ENCODE results near the gene CLBA1. TPM values are rescaled to one million over a fixed set of nuclear protein-coding genes. Genes with fewer than 3 reads are reported as not detected.

Gene CLBA1
- total and polyA plus RNA-seq, 12 donors, result 6.3 to 22.5 (median 9.5) TPM

GRCh38 chr14:105010891-105011291 lies 25.3 kb downstream of the CLBA1 start:
- WGBS, 4 donors, result 70 to 85% (median 80%) methylated on average over 6 to 17 of the region's 17 CpGs
- Histone ChIP-seq H3K4me1 (replicated peaks in 1 of 2) (peaks cover 0 to 4% of the 10 kb centered on the region in 2 donors), H3K27ac (no peak overlapping the region), H3K27me3 (no peaks in the 10 kb centered on the region), H3K9me3 (replicated peaks in 1 of 3) (no peaks in the 10 kb centered on the region), H3K36me3 (replicated peaks in 1 of 2) (peaks cover 0 to 21% of the 10 kb centered on the region in 2 donors), H3K4me3 (no peak overlapping the region)
- intact Hi-C loops (cut with DNase I), result no loop called here
- TF ChIP-seq POLR2A (IDR thresholded peaks at IDR 0.05) (no peak), CTCF (IDR thresholded peaks at IDR 0.05) (no peak)
- DNase-seq, result peak in 1 of 7 donors; percentile 75

DNA sequence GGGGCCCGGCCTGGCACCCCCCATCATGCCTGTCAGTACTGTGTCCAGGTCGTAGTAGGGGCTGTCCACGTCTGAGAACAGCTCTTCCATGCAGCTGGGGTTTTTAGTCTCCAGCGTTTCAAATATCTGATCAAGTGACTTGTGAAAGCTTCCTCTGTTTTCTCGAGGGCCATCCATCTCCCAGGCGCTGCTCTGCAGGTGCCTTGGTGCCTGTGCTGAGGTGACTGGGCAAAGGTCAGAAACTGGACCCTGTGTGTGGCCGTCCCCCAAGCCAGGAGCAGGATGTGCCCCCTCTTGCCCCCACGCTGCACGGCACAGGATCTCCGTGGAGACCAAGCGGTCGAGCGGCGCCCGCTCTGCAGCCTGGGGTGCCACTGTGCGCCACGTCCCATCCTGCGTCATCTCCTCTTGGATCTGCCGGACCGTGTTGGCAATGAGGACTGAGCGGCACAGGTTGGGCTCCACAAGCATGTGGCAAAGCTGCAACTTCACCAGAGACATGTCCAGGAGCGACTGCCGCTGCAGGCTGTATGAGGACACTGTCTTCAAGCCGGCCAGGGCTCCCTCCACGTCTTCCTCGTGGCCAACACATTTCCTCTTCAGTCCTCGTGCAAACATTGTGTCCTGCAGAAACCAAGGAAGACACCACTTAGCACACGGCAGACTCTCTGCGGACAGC lies 25.9 kb downstream of the CLBA1 start:
- H3K27me3 ChIP-seq, result no peaks in the 10 kb centered on the region
- H3K4me3 ChIP-seq, result no peak overlapping the region
- H3K36me3 ChIP-seq (replicated peaks in 1 of 2), result peaks cover 0 to 21% of the 10 kb centered on the region in 2 donors
- intact Hi-C loops (cut with DNase I), result no loop called here
- H3K27ac ChIP-seq, result no peak overlapping the region
- H3K4me1 ChIP-seq (replicated peaks in 1 of 2), result peaks cover 0 to 4% of the 10 kb centered on the region in 2 donors
- 78 to 91% (median 89%) methylated on average over 13 to 29 of the region's 29 CpGs for WGBS, 4 donors
- H3K9me3 ChIP-seq (replicated peaks in 1 of 3), result no peaks in the 10 kb centered on the region
- no peak for DNase-seq
- TF ChIP-seq CTCF (IDR thresholded peaks at IDR 0.05), result no peak
- no peak for TF ChIP-seq POLR2A (IDR thresholded peaks at IDR 0.05)

GRCh38 chr14:105012171-105012985 lies 26.8 kb downstream of the CLBA1 start:
- Histone ChIP-seq H3K27me3 (no peaks in the 10 kb centered on the region), H3K4me1 (replicated peaks in 1 of 2) (peaks cover 0 to 4% of the 10 kb centered on the region in 2 donors), H3K36me3 (replicated peaks in 1 of 2) (peaks cover 0 to 21% of the 10 kb centered on the region in 2 donors), H3K4me3 (no peak overlapping the region), H3K27ac (no peak overlapping the region), H3K9me3 (replicated peaks in 1 of 3) (no peaks in the 10 kb centered on the region)
- TF ChIP-seq CTCF (IDR thresholded peaks at IDR 0.05) (peak in 3 of 6 experiments; percentile 20 to 38 (median 25)), POLR2A (IDR thresholded peaks at IDR 0.05) (no peak)
- WGBS, 4 donors, result 68 to 81% (median 78%) methylated on average over 22 to 23 of the region's 23 CpGs
- peak in 3 of 7 donors; percentile 27 to 42 (median 32) for DNase-seq
- intact Hi-C loops (cut with DNase I), result no loop called here

GRCh38 chr14:105013150-105013785 lies 27.7 kb downstream of the CLBA1 start:
- Histone ChIP-seq H3K27ac (no peak overlapping the region), H3K4me1 (replicated peaks in 1 of 2) (peaks cover 0 to 4% of the 10 kb centered on the region in 2 donors), H3K9me3 (replicated peaks in 1 of 3) (no peaks in the 10 kb centered on the region), H3K27me3 (no peaks in the 10 kb centered on the region), H3K36me3 (replicated peaks in 1 of 2) (peaks cover 0 to 21% of the 10 kb centered on the region in 2 donors), H3K4me3 (no peak overlapping the region)
- intact Hi-C loops (cut with DNase I), result no loop called here
- 46 to 56% (median 49%) methylated on average over 8 of the region's 8 CpGs for WGBS, 4 donors
- DNase-seq, result peak in 2 of 7 donors; percentile 25 to 39
- no peak for TF ChIP-seq CTCF (IDR thresholded peaks at IDR 0.05)
- no peak for TF ChIP-seq POLR2A (IDR thresholded peaks at IDR 0.05)
